IPS-18c (cell line): Measurements from ENCODE around the gene ATR.
"Not testable (repeated sequence)": the region's sequence is repeated elsewhere in the genome, so short reads cannot be mapped to it uniquely, and the experiment has no call there.

ENCODE experiments used
- H3K4me3 ChIP-seq: 2 replicates; pipeline ENCODE4 v1.7.0; 2013; ENCODE audit warnings: low read depth, mild to moderate bottlenecking, low read length, moderate library complexity; ENCODE audit not compliant: insufficient read depth
- H3K9me3 ChIP-seq: one replicate; pipeline ENCODE4 v1.6.1; 2013; ENCODE audit warnings: mild to moderate bottlenecking, low read length, moderate library complexity; ENCODE audit not compliant: control insufficient read depth, insufficient read depth

The ATR gene

DNA sequence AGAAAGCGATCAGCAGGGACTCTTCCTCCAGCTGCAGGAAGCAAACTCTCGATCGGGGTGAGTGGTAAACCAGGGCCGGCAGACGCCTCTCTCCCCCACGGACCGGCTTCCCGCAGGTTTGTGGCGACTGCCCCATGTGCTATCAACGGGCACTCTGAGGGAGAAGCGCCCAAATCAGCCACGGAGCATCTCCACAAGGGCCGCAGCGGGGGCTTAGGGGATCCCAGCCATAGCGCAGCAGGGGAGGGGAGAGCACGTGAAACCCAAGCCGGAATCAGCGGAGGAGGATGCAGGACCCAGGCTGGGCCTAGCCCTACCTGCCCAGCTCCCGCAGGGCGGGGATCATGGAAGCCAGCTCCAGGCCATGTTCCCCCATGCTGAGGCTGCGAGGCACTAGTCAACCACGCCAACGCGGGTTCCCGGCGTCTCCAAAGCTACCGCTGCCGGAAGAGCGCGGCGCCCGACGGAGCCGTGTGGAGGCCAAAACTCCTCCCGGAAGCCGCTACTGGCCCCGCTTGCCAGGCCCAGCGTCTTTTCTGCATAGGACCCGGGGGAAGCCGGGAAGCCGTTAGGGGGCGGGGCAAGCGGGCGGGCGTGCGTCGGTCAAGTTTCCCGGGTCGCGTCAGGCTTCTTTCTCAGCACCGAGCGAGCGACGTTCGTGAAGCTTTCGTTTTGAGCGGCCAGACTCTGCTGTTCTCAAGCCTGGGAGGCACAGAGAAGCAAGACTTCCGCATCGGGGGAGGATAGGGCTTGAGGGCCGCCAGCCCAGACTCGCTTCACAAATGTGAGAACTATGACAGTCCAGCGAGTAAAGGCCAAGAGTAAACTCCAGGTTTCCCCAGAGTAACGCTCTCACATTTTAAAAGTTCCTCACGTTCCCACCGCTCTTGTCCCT lies at the start of gene ATR:
Gene ATR (minus strand): TSS at position 405 of the 895 bp plus-strand sequence. CDS start 29 bp downstream, at position 376.
- Histone ChIP-seq H3K4me3 (peak within 1 kb of the TSS; percentile 72), H3K9me3 (no peaks in the 10 kb centered on the region)

DNA sequence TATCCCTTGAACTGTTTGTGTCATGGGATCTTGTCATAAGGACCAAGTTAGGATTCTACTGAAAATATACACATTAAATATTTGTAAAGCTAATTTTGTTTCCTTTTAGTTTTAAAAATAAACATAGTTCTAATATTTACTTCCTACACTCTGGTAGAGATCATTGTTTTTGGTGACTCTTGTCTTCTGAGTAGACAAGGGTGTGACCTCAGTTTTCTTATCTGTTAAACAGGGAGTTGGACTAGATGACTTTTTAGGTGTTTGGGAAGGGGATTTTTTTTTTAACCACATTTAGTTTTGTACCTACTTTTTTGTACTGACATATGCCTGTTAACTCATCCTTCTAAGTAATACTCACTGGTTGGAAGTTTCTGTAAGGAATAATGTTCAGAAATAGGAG lies 48.4 kb upstream of the ATR start:
- H3K4me3 ChIP-seq, result no peak overlapping the region
- no peaks in the 10 kb centered on the region for H3K9me3 ChIP-seq

DNA sequence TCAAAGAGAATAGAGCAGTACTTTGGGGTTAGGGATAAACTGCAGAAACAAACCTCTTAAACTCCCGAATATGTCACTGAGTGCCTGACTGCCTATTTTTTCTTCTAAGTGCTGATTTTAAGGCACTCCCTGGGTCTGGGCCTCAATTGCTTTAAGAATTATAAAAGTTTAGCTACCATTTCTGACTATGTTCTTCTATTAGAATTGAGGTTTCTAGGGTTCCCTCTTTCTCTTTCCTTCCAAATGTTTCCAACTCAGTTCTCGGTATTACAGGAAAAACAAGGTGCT lies 46.6 kb upstream of the ATR start:
- no peaks in the 10 kb centered on the region for H3K9me3 ChIP-seq
- no peak overlapping the region for H3K4me3 ChIP-seq

DNA sequence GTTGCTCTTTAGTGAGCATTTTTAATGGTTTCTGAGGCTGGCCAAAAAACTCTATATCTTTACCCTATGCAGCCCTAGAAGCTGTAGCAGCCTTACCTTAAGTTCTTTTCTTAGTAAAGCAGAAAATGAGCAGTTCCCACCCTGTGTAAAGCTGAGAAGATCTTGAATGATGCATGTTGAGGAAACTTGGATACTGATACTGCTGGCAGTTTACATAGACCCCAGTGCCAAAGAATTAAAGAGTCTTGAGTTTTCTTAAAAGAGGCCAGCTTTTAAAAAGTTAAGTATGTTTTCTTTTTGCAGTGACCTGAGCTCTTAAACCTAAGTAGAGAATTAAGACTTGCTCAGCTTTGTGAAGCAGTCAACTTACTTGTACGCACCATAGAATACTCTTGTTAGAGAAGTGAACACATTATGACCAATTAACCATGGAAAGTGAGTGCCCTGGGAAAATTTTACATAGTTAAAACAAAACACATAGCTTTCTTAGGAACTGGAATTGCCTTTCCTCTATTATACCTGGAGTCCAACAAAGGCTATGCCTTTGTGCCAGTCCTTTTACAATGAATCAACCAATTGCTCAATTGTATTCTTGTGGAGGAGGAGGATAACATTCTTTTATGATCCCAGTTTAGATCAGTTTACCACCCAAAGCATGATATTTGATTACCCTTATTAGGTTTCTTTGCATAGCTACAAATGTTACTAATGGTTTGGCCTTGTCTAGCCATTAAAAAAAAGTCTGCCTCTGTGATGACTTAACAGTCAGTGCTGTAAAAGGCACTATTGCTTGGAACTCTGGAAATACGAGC lies 46.0 kb upstream of the ATR start:
- Histone ChIP-seq H3K9me3 (no peaks in the 10 kb centered on the region), H3K4me3 (no peak overlapping the region)

DNA sequence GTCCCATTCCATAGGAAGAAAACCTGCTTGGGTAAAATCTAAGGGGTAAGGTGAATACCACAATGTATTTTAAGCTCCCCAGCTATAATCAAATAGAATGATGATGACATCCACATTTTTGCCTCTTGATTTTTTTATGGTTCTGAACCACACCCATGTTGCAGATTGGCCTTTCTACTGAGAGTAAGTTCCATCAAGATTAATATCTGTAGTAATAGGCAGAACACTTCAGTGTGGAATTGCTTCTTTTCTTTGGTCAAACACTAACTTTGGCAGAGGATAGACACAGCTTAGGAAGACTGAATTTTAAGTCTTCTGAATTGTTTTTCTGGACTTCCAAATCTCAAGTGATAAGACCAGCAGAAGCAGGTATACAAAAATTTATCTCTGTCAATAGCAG lies 44.7 kb upstream of the ATR start:
- Histone ChIP-seq H3K9me3 (no peaks in the 10 kb centered on the region), H3K4me3 (no peak overlapping the region)

DNA sequence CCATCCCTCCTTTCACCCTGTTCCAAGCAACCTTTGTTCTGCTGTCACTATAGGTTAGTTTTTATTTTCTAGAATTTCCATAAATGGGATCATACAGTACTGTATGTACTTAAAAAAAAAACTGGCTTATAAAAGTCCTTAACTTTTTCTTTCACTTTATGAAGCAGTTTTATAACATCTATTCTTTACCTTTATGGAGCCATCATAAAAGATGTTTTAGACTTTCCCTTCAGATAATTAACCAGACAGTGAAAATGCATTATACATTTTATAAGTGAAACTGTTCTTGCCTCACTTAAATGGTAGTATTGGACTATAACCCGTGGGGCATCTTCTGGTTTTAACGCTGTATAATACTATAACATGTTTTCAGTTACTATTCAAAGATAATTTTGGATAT lies 43.9 kb upstream of the ATR start:
- Histone ChIP-seq H3K4me3 (no peak overlapping the region), H3K9me3 (no peaks in the 10 kb centered on the region)

DNA sequence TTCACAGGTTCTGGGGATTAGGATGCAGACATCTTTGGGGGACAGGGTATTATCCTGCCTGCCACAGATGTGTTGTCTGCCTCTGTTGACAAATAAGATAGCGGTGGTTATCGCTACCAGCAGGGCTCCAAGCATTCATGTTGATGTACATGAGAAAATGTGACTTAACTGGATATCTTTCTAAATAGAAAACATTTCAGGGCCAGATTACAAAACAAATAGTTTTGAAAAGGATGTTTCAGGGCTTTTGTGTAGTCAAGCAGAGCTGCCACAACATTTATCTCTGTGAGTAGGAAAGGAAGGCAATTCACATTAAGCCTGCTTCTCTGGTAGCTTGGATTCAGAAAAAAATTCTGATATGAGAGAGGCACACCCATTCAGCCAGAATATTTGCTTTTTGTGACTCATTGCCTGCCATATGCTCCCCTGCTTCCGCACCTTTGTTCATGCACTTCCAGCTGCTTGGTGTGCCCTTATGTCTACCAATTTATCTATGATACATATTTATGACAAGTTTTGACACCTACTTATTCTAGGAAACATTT lies 40.5 kb upstream of the ATR start:
- H3K9me3 ChIP-seq, result no peaks in the 10 kb centered on the region
- no peak overlapping the region for H3K4me3 ChIP-seq

DNA sequence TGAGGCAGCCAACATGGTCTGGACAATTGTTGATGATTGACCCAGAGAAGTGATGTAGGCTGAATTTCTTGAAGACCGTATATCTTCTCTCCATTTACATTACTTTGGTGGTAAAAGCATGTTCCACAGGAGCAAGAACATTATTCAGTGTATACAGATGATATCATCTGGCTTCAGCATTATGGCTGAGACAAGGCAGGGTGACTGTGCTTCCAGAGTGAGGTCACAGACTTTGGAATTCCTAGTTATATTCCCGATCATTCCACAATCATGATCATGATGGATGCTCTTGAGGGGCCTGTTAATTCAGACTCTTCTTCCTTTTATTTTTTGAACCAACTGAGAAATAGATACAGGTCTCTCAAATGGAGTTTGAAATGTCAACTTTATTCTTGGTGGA lies 36.6 kb upstream of the ATR start:
- Histone ChIP-seq H3K4me3 (no peak overlapping the region), H3K9me3 (no peaks in the 10 kb centered on the region)

DNA sequence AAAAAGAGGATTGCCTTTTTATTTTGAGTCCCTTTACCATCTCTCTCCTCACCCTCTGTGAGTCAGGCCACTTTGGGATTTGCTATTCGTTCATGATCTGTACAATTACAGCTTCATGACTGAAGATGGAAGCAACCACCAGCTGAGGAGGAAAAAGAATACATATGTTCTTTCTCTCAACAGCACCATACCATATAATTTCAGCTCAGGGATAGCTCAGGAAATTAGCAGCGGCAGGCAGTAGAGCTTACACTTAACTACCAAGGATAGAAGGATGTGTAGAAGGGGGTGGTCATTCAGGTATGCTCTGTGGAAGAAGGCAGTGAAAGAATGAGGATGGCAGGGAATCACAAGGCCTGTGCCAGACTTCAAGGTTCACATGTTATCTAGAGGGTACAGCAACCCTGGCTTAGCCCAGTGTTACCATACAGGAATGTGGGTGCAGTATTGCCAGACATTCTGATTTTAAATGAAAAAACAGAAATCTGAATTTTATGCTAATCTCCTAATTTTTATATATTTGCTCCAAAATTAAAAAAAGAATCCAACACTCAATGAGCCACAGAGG lies 35.6 kb upstream of the ATR start:
- Histone ChIP-seq H3K4me3 (no peak overlapping the region), H3K9me3 (no peaks in the 10 kb centered on the region)

DNA sequence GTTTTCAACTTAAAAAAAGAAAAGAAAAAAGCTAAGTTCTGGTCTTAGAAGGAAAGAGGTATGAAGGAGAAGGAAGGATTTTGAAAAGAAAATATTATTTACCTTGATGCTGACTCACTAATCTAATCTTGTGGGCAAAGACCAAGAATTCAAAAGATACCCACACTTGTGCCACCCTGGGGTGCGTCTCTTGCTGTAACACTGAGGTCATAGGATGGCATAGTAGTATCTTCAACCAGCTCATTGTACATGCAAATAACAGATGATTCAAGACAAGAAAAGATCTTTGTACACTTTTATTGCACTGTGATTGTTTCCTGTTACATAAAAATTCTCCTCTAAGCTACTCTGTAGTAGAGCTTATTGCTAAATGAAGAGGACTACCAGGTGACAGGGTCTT lies 35.0 kb upstream of the ATR start:
- Histone ChIP-seq H3K9me3 (no peaks in the 10 kb centered on the region), H3K4me3 (no peak overlapping the region)

DNA sequence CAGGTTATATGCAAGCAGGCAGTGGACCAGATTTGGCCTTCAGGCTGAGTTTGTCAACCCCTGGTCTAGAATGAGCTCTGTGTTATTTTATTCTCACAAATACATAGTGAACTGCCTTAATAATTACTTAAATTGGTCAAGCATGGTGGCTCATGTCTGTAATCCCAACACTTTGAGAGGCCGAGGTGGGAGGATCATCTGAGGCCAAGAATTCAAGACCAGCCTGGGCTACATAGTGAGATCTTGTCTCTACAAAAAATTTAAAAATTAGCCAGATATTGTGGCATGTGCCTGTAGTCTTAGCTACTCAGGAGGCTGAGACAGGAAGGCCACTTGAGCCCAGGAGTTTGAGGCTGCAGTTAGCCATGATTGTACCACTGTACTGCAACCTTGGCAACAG lies 32.7 kb upstream of the ATR start:
- Histone ChIP-seq H3K9me3 (no peaks in the 10 kb centered on the region), H3K4me3 (no peak overlapping the region)

DNA sequence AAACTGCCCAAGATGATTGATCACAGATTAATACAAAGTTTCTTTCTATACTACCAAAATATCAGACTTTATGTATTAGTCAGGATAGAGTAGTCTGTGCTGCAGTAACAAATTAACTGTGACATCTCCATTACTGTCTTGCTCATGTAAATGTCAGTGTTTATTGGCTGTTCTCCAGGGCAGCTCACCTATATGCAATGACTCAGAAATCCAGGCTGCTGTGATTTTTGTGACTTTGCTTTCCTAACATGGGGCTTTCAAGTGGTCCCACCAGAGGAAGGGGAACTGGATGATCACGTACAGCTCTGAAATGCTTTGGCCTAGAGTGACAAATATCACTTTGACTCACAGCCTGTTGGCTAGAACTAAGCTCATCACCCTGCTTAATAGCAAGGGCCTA lies 30.6 kb upstream of the ATR start:
- Histone ChIP-seq H3K4me3 (no peak overlapping the region), H3K9me3 (no peaks in the 10 kb centered on the region)

DNA sequence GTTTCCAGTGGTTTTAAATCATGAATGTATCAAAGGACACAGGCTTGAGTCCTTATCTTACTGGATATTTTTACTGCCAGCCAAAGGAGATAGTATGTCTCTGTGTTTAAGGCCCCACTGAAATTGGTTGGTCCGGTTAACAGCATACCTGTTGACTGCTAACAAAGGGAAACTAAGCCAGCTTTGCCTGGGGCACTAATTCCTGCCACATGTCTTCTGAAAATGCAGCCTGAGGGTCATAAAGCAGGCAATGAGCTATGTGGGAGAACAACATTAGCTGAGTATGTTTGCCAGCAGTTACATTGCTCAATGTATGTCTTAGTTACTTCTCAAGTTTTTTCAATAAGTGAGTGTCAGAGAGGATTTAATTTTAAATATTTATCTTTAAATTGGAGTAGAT lies 30.1 kb upstream of the ATR start:
- no peak overlapping the region for H3K4me3 ChIP-seq
- no peaks in the 10 kb centered on the region for H3K9me3 ChIP-seq

DNA sequence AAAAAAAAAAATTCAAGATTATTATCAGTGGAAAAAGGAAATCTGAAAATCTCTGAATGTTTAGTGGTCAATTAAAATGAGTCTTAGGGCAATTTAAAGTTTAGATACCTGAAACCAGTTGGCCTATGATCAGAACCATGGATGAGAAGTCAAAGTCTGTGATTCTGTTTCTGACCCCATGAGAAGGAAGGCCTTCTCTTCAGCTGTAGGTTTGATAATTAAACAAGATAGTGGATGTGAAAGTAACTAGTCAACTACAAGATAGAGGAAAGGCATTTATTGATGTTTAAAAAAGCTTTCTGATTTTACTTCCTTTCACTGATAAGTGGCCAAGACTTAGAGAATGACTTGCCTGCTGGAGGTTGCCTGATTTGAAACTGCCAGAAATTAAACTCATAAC lies 26.4 kb upstream of the ATR start:
- Histone ChIP-seq H3K4me3 (no peak overlapping the region), H3K9me3 (no peaks in the 10 kb centered on the region)

DNA sequence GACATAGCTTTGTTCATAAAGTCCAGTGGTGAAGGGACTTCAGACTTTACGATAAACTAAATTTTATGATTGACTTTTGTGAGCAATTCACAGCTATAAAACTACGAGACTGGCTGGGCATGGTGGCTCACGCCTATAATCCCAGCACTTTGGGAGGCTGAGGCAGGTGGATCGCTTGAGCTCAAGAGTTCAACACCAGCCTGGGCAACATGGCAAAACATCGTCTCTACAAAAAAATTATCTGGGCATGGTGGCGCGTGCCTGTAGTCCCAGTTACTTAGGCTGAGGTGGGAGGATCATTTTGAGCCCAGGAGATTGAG lies 24.8 kb upstream of the ATR start:
- not testable (repeated sequence) for H3K9me3 ChIP-seq, H3K4me3 ChIP-seq

DNA sequence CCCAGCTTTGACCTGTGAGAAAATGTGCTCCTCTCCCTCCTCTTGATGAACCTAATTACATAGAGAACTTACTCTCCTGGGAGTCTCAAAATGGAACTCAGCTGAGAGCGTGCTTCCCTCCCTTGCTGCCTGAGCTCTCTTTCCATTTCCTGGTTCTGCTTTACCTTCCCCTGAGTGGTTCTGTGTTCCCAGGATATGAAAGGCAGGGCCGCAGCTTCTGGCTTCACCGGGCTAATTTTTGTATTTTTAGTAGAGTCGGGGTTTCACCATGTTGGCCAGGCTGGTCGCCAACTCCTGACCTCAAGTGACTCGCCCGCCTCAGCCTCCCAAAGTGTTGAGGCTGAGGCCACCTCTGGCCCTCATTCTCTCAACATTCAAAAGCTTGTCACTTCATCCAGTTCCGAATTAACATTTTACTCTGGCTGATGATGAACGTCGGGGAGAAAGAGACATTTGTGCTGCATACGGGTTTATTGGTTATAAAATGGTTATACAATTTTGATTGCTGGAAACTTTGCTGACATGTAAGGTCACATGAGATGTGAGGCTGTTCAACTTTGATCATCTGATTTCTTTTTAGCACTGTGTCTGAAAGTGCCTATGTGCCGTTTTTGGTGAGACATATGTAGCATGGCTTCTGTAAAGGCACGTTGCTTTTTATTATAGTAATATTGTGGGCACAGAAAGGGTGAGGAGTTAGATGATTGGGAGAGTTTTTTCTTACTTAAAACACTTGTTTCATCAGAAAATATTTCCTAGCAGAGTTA lies 24.3 kb upstream of the ATR start:
- H3K4me3 ChIP-seq, result no peak overlapping the region

DNA sequence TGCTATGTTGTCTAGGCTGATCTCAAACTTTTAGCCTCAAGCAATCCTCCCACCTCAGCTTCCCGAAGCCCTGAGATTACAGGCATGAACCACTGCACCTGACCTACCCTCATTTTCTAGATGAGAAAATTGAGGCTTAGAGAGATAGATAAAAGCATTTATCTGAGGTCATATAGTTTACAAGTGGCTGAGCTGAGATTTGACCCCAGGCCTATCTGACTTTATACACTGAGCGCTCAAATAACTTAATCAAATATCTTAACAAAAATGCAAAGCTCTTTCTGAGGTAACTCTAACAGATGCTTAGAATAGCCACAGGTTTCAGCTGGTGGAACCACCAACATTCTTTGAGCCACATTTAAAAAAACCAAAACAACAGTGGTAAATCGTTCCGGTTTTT lies 23.2 kb upstream of the ATR start:
- Histone ChIP-seq H3K9me3 (no peaks in the 10 kb centered on the region), H3K4me3 (no peak overlapping the region)

More for the DNA sequence above, 24.3 kb upstream of the ATR start:
- no peaks in the 10 kb centered on the region for H3K9me3 ChIP-seq
